Left hindlimb (tissue), 1 donor: Measurements from ENCODE around the gene CAMTA1.
"Not testable (repeated sequence)": the region's sequence is repeated elsewhere in the genome, so short reads cannot be mapped to it uniquely, and the experiment has no call there.

Source experiments
- DNase-seq: peaks from one replicate; pipeline ENCODE4 v3.0.0-alpha.2; 2018

CAMTA1 gene

DNA sequence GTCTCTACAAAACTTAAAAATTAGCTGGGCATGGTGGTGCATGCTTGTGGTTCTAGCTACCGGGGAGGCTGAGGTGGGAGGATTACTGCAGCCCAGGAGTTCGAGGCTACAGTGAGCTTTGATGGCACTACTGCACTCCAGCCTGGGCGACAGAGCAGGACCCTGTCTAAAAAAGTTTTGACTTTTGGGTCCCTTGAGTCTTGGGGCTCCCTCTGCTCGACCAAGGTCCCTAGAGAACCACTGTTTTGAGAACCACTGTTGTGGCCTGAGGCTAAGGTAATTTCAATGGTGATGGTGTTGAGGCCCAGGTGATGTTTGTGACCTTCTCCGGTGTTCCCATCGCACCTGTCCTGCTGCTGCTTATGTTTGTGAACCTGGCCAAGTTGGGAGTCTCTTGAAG is 3.1 kb upstream of the CAMTA1 start:
- DNase-seq: no peak

DNA sequence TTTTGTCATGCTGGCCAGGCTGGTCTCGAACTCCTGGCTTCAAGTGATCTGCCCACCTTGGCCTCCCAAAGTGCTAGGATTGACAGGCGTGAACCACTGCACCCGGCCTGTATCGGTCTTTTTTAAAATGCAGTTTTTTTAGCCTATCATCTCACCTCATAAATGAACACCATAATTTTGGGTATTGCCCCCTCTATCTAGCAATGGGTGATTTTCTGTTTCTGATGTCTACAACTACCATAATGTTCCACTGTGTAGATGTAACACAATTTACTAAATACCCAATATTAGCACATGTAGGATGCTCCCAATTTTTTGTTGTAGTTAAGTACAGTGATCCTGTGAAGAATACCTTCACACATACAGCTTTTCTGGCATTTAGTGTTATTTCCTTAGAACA is 2.0 kb upstream of the CAMTA1 start:
- no peak for DNase-seq

DNA sequence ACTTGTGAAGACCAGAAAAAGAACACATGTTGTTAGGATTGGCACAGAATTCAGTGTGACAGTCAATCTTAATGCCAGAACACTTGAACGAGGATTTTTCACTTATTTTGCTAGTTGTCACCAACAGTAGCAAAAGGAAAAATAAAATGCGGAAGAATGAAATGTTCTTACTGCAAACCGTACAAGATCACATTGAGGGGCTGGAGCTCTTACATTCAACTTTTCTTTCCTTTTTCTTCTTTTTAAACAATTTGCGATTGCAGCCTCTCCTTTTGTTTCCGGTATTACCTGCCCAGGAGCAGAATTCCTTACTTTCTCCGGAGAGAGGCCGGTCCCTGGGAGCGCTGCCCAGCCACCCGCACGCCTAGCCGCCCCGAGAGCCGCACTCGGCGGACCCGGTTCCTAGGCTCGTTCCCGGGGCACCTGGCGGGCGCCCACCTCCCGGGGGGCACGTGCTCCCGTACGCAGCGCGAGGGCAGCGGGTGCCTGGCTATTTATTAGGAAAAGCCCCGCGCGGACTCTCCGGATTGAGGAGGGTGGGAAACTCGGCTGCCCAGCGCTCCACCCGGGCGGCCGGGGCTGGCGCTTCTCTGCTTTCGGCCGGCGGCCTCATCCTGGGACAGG is 1.2 kb upstream of the CAMTA1 start:
- DNase-seq: no peak

DNA sequence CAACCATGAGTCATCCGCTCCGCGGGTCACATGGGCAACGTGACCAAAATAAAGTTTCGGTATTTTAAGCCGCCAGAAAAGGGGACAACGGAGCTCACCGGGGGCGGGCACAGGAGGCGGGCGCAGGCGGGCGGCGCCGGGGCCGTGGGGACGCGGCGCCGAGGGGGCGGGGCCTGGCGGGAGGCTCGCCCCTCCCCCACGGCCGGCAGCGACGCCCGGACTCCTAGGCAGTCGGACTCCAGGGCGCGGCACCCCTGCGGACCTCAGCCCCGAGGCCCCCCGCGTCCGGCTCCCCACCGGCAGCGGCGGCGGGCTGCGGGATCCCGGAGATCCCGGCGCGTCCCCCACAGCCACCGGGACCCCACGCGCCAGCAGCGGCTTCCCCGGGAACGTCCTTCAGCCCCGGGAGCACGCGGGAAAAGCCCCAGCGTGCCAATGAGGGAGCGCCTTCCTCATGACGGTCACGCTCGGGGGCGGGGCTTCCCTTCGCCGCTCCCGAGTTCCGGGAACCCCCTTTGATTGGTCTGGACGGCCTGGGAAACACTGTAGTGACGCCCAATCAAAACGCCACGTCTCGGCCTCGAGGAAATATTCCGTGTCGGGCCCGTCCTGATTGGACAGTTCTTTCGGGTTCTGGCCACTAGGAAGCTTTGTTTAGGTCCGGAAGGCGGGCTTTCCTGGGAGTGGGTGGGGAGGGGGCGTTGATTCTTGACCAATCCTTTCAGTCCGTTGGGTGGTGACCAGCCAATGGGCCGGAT is 515 bp upstream of the CAMTA1 start:
- DNase-seq: peak; percentile 100

DNA sequence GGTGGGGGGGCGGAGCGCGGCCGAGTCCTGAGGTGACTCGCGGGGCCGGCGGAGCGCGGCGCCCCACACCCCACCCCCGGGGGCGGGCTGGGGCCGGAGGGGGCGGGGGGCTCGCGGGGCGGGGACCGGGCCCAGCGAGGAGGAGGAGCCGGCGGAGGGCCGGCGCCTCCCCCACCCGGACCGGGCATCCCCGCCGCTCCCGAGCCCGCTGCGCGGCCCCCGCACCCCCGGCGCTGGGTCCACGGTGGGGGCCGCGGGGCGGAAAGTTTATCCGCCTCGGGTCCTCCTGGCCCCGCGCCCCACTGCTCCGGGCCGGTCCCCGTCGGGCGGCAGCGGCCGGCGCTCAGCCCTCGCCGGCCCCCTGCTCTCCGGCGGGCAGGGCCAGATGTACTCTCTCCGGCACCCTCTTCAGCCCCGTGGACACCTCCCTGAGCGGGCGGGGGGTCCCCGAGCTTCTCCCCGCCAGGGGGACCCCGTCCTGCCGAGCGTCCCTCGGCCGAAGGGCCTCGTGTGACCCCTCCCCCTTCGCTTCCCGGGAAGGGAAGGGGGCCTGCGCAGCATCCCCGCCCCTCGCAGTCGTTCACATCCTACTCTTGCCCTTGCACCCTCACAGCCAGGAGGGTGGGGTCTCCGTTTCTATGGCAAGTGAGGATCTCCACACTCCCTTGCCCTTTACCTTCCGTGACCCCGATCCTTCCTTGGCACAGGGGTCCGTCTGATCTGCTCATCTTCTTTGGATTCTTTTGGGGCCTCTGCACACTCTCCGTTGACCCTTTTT is 663 bp downstream of the CAMTA1 start:
- DNase-seq: peak; percentile 65

DNA sequence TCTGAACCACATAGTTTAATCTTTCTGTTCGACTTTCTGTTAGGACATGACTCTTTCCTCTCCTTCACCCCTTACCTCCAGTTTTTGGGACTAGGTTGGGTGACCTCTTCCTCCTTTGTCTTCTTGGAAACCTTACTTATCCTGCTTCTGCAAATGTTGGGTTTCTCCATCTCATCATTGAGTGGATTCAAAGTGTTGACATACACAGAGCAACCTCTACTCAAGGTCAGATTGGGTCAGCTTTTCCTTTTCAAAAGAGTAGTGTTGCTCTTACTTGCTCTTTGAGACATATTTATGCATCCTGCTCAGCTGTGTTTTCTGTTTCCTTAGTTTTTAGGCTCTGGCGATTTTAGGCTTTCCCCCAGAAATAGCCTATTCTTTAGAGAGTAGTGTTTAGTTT is 3.7 kb downstream of the CAMTA1 start:
- DNase-seq: no peak

DNA sequence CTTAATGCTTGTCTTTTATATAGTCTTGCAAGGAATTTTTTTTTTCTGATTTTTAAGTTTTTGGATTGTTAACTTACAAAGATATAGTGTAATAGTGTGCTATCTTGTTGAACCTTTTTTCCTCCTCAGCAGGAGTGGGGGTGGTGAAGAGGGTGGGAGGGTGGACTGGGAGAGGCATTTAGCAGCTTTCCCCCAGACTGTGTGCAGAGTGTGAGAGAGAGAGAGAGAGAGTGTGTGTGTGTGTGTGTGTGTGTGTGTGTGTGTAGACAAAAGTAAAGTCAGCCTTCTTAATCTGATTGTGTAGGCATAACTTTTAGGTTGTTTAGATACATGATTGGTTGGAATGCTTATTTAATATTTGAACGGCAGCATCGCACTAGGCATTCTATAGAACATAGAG is 4.9 kb downstream of the CAMTA1 start:
- no peak for DNase-seq

DNA sequence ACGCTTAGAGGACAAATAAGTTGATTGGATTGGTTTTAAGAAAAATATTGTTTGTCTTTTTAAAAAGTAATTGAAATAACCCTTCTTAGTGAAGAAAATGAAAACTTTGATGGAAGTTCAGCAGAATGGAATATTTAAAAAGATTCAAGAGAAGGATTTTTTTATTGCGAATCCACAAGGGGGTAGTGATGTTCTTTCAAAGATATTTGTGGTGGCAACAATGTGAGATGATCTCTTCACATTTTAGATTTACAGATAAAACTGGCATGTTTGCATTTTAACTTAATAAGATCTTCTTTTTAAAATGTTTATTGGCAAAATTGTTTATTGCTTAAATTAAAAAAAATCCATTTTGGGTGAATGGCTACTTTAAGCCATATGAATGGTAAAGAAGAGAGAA is 8.9 kb downstream of the CAMTA1 start:
- DNase-seq: no peak

DNA sequence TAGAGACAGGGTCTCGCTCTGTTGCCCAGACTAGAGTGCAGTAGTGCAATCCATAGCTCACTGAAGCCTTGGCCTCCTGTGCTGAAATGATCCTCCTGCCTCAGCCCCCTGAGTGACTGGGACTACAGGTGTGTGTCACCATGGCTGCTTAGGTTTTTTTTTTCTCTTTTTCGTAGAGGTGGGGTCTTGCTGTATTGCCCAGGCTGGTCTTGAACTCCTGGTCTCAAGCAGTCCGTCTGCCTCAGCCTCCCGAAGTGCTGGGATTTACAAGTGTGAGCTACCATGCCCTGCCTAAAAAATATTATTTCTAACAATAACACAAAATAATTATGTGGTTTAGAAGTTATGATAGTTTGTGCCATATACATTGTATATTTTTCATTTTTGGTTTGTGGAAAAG is 9.9 kb downstream of the CAMTA1 start:
- DNase-seq: no peak

DNA sequence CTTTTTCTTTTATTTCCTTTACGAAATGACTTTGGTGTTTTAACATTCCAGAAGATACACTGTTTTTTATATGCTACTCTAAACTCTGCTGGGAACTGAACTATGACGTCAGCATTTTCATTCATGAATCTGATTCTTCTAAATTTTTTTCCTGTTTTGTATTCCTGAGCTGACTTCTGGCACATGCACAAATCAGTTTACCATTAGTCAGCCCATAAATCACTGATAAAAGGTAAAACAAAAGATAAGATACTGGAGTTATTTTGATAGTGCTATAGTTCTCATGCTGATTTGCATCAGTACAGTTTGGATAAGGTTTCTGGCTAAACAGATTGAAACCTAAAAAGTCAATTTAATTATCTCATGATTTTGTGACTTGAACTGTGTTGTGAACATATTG is 10.4 kb downstream of the CAMTA1 start:
- DNase-seq: no peak

DNA sequence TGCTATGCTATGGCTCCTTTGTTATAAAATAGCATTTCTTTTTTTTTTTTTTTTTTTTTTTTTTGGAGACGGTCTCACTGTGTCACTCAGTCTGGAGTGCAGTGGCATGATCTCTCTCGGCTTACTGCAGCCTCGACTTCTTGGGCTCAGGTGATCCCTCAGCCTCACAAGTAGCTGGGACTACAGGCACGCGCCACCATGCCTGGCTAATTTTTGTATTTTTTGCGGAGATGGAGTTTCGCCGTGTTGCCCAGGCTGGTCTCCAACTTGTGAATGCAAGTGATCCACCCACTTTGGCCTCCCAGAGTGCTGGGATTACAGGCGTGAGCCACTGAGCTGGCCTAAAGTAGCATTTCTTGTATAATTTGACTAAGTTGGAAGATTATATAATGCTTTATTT is 10.8 kb downstream of the CAMTA1 start:
- no peak for DNase-seq

DNA sequence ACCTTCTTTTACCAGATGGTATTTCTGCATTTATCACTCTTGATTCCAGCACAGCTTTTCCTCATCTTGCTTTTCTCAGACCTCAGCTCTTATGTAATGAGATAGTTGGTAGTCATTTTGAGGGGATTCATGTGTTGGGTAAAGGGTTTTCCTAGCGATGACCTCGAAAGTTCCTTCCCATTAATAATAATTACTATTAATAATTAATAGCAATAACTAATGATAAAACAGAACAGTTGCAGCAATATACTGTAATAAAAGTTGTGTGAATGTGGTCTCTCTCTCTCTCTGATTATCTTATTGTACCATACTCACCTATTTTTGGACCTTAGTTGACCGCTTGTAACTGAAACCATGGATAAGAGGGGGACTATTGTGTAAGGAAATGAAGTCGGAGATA is 14.2 kb downstream of the CAMTA1 start:
- no peak for DNase-seq

DNA sequence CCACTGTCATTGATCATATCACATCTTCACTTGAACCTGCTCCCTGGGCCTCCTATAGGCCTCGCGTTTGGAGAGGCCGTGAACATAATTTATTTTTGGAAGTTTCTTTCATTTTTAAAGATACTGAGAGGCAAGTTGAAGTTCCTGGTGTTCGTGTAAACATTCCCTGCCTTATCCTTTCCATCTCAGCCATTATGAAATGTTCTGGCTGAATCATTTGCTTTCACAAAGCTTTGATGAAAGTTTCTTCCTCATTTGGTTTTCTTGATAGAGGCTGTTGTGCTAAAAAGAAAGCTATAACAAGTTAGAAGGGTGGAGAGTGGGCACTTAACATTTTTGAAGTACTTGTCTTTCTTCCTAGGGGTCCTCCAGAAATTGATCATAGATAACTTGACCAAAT is 15.5 kb downstream of the CAMTA1 start:
- no peak for DNase-seq

DNA sequence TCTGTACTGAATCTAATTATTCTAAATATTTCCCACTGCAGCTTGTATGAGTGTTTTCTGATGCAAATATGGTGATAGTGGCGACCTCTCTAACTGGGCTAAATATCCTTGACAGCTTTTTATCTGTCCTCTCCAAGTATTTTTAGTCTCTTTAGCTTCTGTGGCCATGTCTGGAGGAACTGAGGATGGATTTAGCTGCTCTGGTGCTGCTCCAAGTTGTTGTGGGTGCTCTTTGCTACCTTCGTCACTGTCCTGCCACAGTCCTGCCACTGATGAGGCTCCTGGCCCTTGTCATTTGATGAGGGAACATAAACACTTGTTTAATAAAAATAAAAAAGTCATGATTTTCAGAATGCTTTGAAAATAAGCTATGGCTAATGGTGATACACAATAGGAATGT is 15.9 kb downstream of the CAMTA1 start:
- DNase-seq: no peak

DNA sequence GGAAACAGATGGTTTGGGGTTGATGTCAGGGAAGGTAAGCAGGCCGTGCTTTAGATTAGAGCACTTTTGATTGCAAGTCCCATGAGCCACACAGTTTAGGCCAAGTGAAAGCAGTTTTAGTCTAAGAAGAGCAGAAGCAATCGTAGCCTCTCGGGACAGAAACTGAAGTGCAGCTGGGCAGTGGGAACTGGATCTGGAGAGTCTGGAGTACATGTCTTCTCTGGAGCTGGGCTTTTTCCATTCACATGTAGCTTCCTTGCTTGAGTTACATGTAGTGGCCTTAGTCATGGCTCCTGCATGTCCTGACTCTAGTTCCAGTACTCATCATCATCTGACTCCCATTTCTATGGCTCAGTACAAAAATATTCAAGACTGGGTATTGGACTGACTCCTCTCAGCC is 16.7 kb downstream of the CAMTA1 start:
- DNase-seq: no peak

DNA sequence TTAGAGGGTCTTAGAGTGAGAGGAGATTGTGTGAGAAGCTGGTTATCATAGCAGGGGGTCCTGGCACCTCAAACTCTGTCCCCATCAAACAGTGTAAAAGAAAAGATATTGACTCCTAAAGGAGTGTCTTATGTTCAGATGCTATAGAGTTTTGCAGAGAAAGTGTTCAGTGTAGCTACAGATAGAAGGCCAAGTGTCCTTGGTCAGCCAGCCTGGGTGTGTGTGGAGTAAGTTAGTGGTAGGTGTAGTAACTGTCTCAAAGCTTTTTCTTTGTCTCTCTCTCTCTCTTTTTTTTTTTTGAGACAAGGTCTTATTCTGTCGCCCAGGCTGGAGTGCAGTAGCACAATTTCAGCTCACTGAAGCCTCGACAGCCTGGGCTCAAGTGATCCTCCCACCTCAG is 17.2 kb downstream of the CAMTA1 start:
- no peak for DNase-seq

DNA sequence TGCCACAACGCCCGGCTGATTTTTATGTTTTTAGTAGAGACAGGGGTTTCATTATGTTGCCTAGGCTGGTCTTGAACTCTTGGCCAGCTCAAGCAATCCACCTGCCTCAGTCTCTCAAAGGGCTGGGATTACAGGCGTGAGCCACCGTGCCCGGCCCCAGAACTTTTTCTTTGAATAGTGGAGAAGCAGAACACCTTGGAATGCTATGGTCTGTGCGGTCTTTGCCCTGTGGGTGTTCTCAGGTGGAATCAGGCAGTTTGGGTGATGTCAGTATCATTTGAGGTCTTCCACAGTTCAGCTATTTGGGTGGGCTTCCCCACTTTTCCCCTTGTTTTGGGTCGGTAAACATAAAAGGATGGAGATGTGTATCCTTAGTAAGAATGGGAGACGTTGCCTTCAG is 17.6 kb downstream of the CAMTA1 start:
- no peak for DNase-seq

DNA sequence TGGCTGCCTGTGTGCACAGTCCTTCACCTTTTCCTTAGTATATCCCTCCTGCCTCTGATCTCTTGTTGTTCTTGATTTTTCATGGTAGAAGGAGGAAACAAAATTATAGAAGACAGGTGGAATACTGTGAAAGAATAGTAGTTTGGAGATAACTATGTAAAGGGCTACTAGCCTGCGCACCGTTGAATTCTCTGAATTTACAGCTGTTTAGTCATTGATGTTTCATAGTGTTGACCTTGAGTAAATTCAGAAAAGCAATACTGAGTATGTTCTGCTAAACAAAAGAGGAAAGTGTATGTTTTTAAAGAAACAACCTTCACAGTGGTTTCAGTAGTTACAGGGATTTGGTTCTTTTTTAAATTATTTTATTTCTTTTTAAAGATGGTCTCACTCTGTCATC is 18.1 kb downstream of the CAMTA1 start:
- DNase-seq: no peak

DNA sequence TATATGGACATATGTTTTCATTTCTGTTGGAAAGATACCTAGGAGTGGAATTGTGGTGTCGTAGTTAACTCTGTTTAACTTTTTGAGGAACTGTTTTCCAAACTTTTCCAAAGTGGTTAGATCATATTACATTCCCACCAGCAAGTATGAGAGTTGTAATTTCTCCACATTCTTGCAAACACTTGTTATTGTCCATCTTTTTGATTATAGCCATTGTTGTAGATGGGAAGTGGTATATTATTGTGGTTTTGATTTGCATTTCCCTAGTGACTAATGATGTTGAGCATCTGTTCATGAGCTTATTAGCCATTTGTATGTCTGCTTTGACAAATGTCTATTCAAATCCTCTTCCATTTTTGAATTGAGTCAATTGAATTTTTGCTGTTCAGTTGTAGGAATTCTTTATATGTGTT is 19.8 kb downstream of the CAMTA1 start:
- no peak for DNase-seq

DNA sequence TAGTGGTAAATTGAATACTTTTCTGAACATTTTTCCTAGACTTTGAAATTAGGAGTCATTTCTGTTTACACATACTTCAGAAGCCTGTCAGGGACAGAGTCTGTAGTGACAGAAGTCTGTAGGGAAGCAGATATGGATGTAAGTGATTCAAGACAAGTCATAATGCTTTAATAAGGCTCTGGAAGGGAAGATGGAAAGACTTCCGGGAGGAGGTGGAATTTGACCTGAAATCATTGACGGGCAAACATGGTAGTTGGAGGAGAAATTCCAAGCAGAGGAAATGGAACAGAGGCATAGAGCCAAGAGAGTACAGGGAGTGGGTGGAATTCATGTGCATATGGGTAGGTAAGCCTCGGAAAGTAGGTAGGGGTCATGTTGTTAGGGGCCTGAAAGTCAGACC is 22.5 kb downstream of the CAMTA1 start:
- no peak for DNase-seq

DNA sequence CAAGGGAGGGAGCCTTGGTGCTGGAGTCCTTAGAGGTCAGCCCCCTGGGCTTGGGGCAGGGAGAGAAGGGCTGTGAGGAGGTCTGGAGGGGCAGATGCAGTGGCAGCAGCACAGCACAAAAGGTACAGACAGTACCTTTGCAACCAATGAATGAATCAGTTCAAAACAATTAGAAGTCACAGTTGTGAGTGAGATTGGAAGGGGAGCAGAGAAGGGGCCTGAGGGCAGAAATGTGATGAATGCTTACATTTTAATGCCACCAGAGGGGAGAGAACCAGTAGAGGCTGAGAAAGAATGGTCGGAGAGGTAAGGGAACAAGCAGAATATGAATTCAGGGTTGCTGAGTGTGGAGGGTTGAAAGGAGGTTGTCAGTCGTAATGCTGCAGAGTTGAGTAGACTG is 24.2 kb downstream of the CAMTA1 start:
- no peak for DNase-seq

DNA sequence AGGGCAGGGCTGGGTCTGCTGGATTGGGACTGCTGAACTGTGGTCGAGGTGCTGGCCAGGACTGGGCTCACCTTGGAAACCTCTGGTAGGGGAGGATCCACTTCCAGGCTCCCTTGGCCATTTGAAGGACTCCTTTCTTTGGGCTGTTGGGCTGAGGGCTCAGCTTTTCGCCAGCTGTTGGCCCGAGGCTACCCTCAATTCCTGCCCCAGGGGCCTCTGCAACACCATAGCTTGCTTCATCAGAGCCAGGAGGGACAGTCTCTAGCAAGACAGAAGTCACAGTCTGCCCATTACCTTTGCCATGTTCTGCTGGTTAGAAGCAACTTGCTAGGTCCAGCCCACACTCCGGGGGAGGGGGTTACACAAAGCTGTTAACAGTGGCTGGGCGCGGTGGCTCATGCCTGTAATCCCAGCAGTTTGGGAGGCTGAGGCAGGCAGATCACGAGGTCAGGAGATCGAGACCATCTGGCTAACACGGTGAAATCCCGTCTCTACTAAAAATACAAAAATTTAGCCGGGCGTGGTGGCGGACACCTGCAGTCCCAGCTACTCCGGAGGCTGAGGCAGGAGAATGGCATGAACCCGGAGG is 25.0 kb downstream of the CAMTA1 start:
- DNase-seq: not testable (repeated sequence)

DNA sequence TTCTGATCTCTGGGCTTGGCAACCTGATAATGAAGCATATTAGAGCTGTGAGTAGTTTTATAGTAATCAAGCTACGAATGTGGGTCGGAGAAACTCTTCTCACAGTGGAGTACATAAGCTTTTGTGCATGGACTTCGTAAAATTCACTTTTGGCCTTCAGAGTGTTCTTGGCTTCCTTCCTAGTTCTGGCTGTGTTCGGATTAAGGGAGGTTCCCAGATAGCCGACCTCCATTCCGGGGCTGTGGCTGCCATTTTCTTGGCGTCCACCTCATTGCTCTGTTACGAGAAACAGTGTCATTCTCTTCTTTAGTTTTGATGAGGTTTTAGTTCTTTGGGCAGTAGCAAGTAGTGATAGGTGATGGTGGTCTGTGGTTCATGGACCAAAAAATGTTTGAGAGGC is 26.3 kb downstream of the CAMTA1 start:
- no peak for DNase-seq

DNA sequence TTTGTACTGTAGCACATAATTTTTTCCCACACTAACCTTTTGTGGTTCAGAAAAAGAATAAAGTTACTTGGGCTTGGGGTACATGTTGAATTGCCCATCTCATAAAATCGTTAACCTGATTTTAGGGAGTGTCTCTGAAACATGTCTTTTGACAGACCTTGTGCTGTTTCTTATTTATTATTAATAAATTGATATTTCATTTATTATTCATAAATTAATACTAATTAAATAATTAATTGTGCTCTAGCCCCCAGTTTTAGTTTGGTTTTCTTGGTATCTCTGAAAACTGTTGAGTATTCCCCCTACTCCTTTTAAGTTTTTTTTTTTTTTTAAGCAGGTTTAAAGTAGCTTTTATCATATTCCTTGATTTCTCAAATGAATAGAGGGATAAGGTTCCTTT is 27.9 kb downstream of the CAMTA1 start:
- no peak for DNase-seq
